Measurements from ENCODE around the gene CCR2. TPM values are rescaled to one million over a fixed set of nuclear protein-coding genes. Genes with fewer than 3 reads are reported as not detected.

The CCR2 gene
- polyA plus RNA-seq, 1 donor from 2014 or later, result not detected

GRCh38 chr3:46365041-46365440 is 11.1 kb downstream of the CCR2 start:
- no peak overlapping the region for H3K4me3 ChIP-seq (ENCODE audit: low read length)

GRCh38 chr3:46365737-46366524 is 12.0 kb downstream of the CCR2 start:
- no peak for TF ChIP-seq MXI1 (conservative IDR thresholded peaks at IDR 0.05; ENCODE audit: poor library complexity, severe bottlenecking)
- no peak for TF ChIP-seq SMC3 (conservative IDR thresholded peaks at IDR 0.05; ENCODE audit: poor library complexity)
- TF ChIP-seq RAD21 (conservative IDR thresholded peaks at IDR 0.05), result no peak
- TF ChIP-seq TAF1 (IDR thresholded peaks at IDR 0.05; ENCODE audit: low read depth), result no peak
- TF ChIP-seq REST (IDR thresholded peaks at IDR 0.05; ENCODE audit: borderline replicate concordance), result no peak
- Histone ChIP-seq H3K27me3 (ENCODE audit: insufficient read depth, low read depth, low read length) (no peaks in the 10 kb centered on the region), H3K9ac (ENCODE audit: low read length) (no peak overlapping the region), H4K20me1 (ENCODE audit: insufficient read depth) (no peaks in the 10 kb centered on the region), H3K4me3 (ENCODE audit: low read length) (no peak overlapping the region), H3K27ac (ENCODE audit: low read length) (no peak overlapping the region), H3K4me2 (ENCODE audit: low read length) (no peak overlapping the region), H3K36me3 (ENCODE audit: insufficient read depth, low read length) (no peaks in the 10 kb centered on the region), H2AFZ (ENCODE audit: low read depth, low read length) (no peak overlapping the region), H3K79me2 (replicated peaks; ENCODE audit: insufficient read depth, low read length) (no peaks in the 10 kb centered on the region), H3K9me3 (ENCODE audit: low read length) (no peaks in the 10 kb centered on the region), H3F3A (ENCODE audit: insufficient read depth, low read length, poor library complexity, severe bottlenecking) (no peaks in the 10 kb centered on the region), H3K9me2 (ENCODE audit: insufficient read depth, low read length) (no peaks in the 10 kb centered on the region)

More at GRCh38 chr3:46365041-46365440, 11.1 kb downstream of the CCR2 start:
- no peaks in the 10 kb centered on the region for H3F3A ChIP-seq (ENCODE audit: insufficient read depth, low read length, poor library complexity, severe bottlenecking)
- H3K27me3 ChIP-seq (ENCODE audit: insufficient read depth, low read depth, low read length), result no peaks in the 10 kb centered on the region
- H3K4me2 ChIP-seq (ENCODE audit: low read length), result no peak overlapping the region
- H3K9ac ChIP-seq (ENCODE audit: low read length), result no peak overlapping the region
- no peak overlapping the region for H3K27ac ChIP-seq (ENCODE audit: low read length)
- no peaks in the 10 kb centered on the region for H3K79me2 ChIP-seq (replicated peaks; ENCODE audit: insufficient read depth, low read length)
- no peaks in the 10 kb centered on the region for H3K9me2 ChIP-seq (ENCODE audit: insufficient read depth, low read length)
- H3K36me3 ChIP-seq (ENCODE audit: insufficient read depth, low read length), result no peaks in the 10 kb centered on the region
- no peaks in the 10 kb centered on the region for H4K20me1 ChIP-seq (ENCODE audit: insufficient read depth)
- no peak overlapping the region for H2AFZ ChIP-seq (ENCODE audit: low read depth, low read length)
- TF ChIP-seq REST (IDR thresholded peaks at IDR 0.05; ENCODE audit: borderline replicate concordance) (no peak), POLR2AphosphoS5 (IDR thresholded peaks at IDR 0.05) (no peak), EZH2 (IDR thresholded peaks at IDR 0.05; ENCODE audit: borderline replicate concordance, insufficient read depth, low read length, poor library complexity, severe bottlenecking) (no peak)
- H3K9me3 ChIP-seq (ENCODE audit: low read length), result no peaks in the 10 kb centered on the region

All from neural cell (in vitro differentiated cells).